Urinary bladder (tissue), 4 donors: ENCODE measurements around the gene MAMDC2. TPM values are rescaled to one million over a fixed set of nuclear protein-coding genes. Genes with fewer than 3 reads are reported as not detected.

Experiments used
- DNase-seq: peaks from one replicate; pipeline ENCODE4 v3.0.0-alpha.2; 2015; ENCODE audit errors: extremely low spot score
- H3K27ac ChIP-seq: one replicate; pipeline ENCODE4 v1.5.1; 2013; ENCODE audit warnings: low read depth, mild to moderate bottlenecking, moderate library complexity
- H3K36me3 ChIP-seq: one replicate; pipeline ENCODE4 v1.6.1; 2013; ENCODE audit warnings: mild to moderate bottlenecking, moderate library complexity; ENCODE audit not compliant: insufficient read depth
- H3K4me1 ChIP-seq: one replicate; pipeline ENCODE4 v1.6.1; 2013; ENCODE audit warnings: mild to moderate bottlenecking, moderate library complexity; ENCODE audit not compliant: insufficient read depth
- H3K4me3 ChIP-seq: one replicate; pipeline ENCODE4 v1.5.1; 2013; ENCODE audit warnings: low read depth, low read length
- WGBS: extraction: QIAGEN DNeasy Blood & Tissue Kit; methylation state at CpG from one replicate; pipeline ENCODE4 v1.1.7; 2013; 5-methylcytosine and 5-hydroxymethylcytosine counted together
- polyA plus RNA-seq: library from polyadenylated mRNA; stranded (reverse); fragments of 200-250 nt; gene quantifications from one replicate; pipeline ENCODE4 v1.2.3, GENCODE V29; 2013
- total RNA-seq: library from RNA; depleted of rRNA; stranded (reverse); fragments of >200 nt; gene quantifications from one replicate; pipeline ENCODE4 v1.2.3, GENCODE V29; 2014
- donor health status: healthy with polysubstance abuse.
- donor health status: healthy.

The MAMDC2 gene, protein sequence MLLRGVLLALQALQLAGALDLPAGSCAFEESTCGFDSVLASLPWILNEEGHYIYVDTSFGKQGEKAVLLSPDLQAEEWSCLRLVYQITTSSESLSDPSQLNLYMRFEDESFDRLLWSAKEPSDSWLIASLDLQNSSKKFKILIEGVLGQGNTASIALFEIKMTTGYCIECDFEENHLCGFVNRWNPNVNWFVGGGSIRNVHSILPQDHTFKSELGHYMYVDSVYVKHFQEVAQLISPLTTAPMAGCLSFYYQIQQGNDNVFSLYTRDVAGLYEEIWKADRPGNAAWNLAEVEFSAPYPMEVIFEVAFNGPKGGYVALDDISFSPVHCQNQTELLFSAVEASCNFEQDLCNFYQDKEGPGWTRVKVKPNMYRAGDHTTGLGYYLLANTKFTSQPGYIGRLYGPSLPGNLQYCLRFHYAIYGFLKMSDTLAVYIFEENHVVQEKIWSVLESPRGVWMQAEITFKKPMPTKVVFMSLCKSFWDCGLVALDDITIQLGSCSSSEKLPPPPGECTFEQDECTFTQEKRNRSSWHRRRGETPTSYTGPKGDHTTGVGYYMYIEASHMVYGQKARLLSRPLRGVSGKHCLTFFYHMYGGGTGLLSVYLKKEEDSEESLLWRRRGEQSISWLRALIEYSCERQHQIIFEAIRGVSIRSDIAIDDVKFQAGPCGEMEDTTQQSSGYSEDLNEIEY
- 52.0 TPM for total RNA-seq
- polyA plus RNA-seq = 76.4 TPM

DNA sequence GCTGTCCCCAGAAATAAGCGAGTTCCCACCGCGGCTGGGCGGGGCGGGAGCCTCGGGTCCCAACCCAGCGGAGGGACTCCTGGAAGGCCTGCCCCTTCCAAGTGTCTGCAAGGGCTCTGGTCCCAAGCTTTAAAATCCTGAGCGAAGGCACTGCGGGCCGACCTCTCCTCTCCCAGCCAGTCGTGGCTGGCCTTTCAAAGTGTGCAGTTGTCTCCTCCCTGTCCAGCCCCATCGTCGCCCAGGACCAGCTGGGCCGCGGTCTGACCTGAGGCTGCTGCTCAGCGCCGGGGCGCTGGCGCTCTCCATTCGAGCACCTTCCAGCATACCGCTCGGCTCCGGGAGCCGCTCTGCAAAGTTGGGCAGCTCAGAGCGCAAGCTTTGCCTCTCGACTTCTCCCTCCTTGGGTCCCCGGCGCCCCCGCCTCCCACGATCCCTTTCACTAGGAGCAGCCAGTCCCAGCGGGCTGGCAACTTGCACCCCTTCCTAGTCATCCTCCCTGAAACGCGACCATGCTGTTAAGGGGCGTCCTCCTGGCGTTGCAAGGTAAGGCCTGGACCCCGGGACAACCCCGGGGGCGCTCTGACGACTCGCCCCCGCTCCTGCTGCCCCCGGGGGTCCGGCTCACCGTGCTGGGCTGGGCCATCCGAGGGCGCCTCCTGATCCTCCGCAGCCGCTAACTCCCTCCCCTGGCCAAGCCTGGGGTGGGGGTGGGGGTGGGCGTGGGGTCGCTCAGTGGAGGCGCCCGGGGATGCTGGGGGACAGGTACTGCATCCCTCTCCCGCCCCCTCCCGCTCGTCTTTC, at the start of gene MAMDC2:
Gene MAMDC2 (plus strand): TSS at position 160 of the 801 bp plus-strand sequence. CDS start 350 bp downstream, at position 510.
- Histone ChIP-seq H3K36me3 (no peaks in the 10 kb centered on the region), H3K27ac (peak within 1 kb of the TSS; percentile 38), H3K4me3 (peak within 1 kb of the TSS; percentile 68), H3K4me1 (no peaks in the 10 kb centered on the region)
- 2% methylated on average over 55 of the region's 55 CpGs for WGBS
- DNase-seq = no peak

DNA sequence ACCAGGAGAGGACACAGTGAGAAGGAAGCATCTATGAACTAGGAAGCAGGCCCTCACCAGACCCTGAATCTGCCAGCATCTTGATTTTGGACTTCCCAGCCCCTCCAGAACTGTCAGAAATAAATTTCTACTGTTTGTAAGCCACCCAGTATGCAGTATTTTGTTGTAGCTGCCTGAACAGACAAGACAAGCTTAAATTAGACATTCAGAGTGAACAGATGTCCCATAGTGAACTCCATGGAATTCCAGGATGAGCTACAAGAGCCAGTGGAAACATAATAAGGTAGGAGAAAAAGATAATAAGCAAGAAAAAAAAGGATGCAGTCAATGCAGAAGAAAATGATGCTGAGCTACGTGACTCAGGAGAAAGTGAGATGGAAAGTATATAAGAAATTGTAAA, 47.8 kb upstream of the MAMDC2 start:
- H3K4me3 ChIP-seq = no peak overlapping the region
- no peaks in the 10 kb centered on the region for H3K4me1 ChIP-seq
- H3K36me3 ChIP-seq = no peaks in the 10 kb centered on the region
- WGBS = 95% methylated on average over 1 of the region's 1 CpG
- no peak overlapping the region for H3K27ac ChIP-seq
- DNase-seq = no peak

DNA sequence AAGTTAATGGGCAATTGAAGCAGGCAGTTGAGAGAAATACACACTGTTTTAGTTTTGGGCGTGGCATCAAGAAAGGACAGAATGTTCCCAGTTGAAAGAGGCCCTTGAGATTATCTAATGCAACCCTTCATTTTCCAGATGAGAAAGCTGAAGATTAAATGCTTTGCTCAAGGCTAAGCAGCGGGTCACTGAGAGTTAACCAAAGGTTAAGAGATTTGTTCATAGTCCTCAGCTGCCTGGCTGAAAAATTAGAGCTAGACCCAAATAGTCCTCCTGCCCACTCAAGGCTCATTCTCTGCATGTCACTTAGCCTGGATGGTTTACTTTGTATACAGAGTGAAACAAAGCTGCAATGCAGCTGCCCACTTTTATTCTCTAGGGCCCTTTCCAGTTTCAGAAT, 46.7 kb upstream of the MAMDC2 start:
- 70% methylated on average over 2 of the region's 2 CpGs for WGBS
- Histone ChIP-seq H3K4me3 (no peak overlapping the region), H3K27ac (no peak overlapping the region), H3K36me3 (no peaks in the 10 kb centered on the region), H3K4me1 (no peaks in the 10 kb centered on the region)
- DNase-seq = no peak

DNA sequence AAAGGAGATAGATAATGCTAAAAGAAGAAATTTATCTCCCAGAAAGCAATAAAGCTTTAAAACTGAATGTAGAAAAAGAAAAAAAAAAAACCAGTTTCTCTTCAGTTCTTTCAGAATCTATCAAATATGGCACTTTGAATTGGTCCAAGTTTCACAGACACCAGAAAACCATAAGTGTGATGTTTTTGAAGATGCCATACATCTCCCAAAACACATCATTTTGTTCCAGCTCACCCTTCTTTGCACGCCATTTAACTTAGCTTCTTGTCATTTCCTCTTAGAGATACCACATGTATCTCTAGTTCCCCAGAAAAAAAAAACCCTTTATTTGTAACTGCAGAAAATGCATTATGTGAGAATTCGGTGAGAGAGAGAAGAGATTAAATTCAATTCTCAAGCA, 46.1 kb upstream of the MAMDC2 start:
- H3K27ac ChIP-seq = no peak overlapping the region
- DNase-seq = no peak
- H3K4me1 ChIP-seq = no peaks in the 10 kb centered on the region
- no peaks in the 10 kb centered on the region for H3K36me3 ChIP-seq
- WGBS = 85% methylated on average over 2 of the region's 2 CpGs
- H3K4me3 ChIP-seq = no peak overlapping the region

DNA sequence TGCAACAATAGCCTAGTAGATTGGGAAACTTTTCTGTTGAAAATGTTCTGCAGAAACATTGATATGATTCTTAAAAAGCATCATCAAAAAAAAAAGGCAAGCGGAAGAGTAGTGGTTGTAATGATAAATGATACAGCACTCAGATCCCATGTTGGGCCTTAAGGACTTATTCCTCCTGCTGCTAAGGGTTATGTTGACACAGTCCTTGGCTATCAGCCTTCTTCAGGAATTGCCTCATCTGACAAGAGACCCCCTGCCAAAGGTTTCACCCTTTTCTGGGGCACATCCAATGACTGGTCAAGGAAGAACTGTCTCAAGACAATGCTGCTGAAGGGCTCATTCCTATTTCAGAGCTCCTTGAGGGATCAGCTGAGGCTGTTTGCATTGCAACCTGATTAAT, 44.3 kb upstream of the MAMDC2 start:
- H3K27ac ChIP-seq = no peak overlapping the region
- no peak for DNase-seq
- WGBS = 95% methylated on average over 1 of the region's 1 CpG
- no peak overlapping the region for H3K4me3 ChIP-seq
- no peaks in the 10 kb centered on the region for H3K4me1 ChIP-seq
- no peaks in the 10 kb centered on the region for H3K36me3 ChIP-seq

DNA sequence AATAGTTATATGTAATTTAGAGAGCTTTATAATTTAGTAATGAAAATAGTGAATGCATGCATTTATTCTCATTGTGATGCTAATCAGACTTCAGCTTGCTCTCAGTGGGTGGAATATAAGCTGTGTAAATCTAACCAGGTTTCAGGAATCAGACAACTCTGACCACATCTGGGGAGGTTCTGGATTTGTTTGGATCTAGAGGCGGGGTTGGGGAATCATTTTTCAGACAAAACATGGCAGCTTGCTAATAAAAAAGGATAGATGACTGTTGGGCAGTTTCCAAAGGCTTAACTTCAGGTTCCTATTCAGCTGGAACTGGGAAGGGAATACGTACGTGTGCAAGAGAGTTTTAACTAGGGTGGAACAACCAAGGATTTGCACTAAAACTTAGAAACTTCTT, 43.2 kb upstream of the MAMDC2 start:
- no peak for DNase-seq
- Histone ChIP-seq H3K4me3 (no peak overlapping the region), H3K27ac (no peak overlapping the region), H3K4me1 (no peaks in the 10 kb centered on the region), H3K36me3 (no peaks in the 10 kb centered on the region)
- 65% methylated on average over 3 of the region's 3 CpGs for WGBS

DNA sequence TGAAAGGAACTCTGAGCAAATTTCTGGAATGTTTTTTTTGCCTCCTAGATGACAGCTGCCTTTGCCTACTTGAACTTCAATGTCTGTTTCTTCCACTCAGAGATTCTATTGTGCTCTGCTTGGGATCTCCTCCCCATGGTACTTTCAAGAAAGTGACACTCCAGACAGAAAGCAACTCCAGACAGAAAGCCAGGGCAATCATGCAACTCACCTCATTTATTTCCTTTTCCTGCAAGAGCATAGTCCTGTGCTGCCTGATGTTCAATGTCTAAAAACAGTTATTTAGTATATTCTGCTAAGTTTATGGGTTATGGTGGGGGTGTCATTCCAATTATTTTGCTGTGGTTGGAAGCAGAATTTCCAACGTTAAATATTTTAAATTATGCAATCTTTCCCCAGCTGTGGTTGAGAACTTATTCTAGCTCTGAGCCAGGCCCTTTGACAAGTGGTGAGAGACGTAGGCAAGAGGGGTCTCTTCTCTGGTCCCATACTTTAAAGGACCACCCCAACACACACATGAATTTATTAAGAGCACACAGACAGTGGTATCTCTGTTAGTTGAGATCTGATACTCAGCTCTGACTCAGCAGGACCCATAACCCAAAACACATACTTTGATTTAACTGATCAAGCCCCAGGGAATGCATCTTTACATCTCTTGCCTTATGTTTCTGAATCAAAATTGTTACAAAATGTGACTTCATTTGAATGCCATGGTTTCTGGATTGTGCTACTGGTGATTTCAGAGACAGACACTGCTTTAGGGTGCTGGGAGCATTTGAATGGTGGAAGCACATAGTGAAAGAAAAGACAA, 39.5 kb upstream of the MAMDC2 start:
- Histone ChIP-seq H3K4me3 (no peak overlapping the region), H3K36me3 (no peaks in the 10 kb centered on the region), H3K27ac (no peak overlapping the region), H3K4me1 (no peaks in the 10 kb centered on the region)
- no peak for DNase-seq
- 61% methylated on average over 2 of the region's 2 CpGs for WGBS

DNA sequence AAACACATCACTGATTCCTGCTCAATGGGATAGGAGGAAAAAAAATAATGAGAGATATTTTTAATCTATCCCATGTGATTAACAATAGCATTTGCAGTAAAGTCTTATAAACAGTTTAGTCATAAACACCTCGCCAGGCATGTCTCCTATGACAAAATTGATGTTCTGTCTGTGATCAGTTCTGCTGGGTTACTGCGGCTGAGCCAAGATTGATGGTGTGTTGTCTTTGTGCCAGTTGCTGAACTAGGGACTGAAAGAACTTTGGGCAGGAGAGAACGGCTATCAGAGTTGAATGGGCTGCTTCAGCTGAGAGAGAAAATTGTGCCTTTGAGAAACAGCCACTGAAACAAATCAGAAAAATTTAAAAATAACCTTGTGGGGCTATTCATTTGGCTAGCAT, 37.3 kb upstream of the MAMDC2 start:
- Histone ChIP-seq H3K4me3 (no peak overlapping the region), H3K4me1 (no peaks in the 10 kb centered on the region), H3K27ac (no peak overlapping the region), H3K36me3 (no peaks in the 10 kb centered on the region)
- no peak for DNase-seq
- WGBS = 48% methylated on average over 3 of the region's 3 CpGs

DNA sequence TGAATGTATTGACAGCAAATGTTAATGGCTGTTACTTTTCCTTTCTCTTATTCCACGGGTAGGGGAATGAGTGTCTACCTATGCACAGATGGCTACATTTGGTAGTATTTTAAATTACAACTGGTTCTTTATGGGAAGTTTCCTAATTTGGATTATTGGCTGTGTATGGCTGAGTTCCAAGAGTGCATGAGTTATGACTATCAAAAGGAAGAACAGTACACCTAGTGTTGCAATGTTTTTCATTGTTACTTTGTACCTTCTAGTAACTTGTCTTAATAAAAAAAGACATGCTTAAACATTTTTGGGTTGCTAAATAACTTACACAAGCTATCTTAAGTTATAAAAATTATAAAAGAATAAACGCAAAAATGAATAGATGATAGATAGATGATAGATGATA, 35.8 kb upstream of the MAMDC2 start:
- 79% methylated on average over 2 of the region's 2 CpGs for WGBS
- Histone ChIP-seq H3K36me3 (no peaks in the 10 kb centered on the region), H3K27ac (no peak overlapping the region), H3K4me1 (no peaks in the 10 kb centered on the region), H3K4me3 (no peak overlapping the region)
- no peak for DNase-seq

DNA sequence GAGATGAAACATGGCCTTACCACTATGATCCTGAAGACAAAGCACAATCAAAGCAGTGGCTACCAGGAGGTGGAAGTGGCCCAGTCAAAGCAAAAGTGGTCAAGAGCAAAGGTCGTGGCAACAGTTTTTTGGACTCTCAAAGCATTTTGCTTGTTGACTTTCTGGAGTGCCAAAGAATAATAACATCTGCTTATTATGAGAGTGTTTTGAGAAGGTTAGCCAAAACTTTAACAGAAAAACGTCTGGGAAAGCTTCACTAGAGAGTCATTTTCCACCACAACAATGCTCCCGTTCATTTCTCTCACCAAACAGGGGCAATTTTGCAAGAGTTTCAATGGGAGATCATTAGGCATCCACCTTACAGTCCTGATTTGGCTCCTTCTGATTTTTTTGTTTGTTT, 33.6 kb upstream of the MAMDC2 start:
- H3K4me3 ChIP-seq = no peak overlapping the region
- 52% methylated on average over 3 of the region's 3 CpGs for WGBS
- H3K36me3 ChIP-seq = no peaks in the 10 kb centered on the region
- H3K4me1 ChIP-seq = no peaks in the 10 kb centered on the region
- H3K27ac ChIP-seq = no peak overlapping the region
- no peak for DNase-seq

DNA sequence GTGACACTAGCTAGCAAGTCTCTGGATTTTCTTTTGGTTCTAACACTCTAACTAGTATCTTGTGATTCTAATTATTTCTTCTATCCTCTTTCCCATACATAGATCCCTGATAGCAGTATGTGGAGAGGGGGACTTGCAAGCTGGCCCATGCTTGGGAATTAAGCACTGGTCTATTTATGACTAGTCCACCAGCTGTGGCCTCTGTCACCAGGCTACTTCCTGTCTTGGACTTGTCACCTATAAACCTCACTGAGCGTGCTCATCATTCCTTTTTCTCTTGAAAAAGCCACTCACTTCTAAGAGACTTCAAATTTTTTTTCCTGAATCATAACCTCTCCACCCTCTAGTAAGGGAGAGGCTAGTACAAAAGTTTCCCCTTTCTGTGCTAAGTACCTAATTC, 32.3 kb upstream of the MAMDC2 start:
- H3K4me3 ChIP-seq = no peak overlapping the region
- H3K4me1 ChIP-seq = no peaks in the 10 kb centered on the region
- 82% methylated on average over 1 of the region's 1 CpG for WGBS
- no peaks in the 10 kb centered on the region for H3K36me3 ChIP-seq
- H3K27ac ChIP-seq = no peak overlapping the region
- DNase-seq = no peak

DNA sequence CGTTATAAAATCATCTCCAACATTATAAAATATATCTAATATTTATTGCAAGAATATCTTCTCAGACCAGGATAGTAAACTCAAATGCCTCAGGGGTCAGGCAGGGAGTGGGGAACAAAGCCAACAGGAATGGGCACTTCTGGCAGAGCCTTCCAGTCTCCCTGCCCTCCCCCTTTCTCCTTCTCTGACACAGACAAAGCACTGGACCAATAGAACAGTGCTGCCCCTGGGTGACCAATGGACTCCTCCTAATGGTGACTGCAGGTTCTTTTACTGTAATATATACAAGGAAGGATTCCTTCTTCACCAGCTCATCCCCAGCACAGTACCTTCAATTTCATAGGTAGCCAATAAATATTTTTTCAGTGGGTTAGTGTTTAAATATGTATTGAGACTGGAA, 31.1 kb upstream of the MAMDC2 start:
- Histone ChIP-seq H3K4me3 (no peak overlapping the region), H3K4me1 (no peaks in the 10 kb centered on the region), H3K27ac (no peak overlapping the region), H3K36me3 (no peaks in the 10 kb centered on the region)
- no peak for DNase-seq
- 71% methylated on average over 1 of the region's 1 CpG for WGBS

DNA sequence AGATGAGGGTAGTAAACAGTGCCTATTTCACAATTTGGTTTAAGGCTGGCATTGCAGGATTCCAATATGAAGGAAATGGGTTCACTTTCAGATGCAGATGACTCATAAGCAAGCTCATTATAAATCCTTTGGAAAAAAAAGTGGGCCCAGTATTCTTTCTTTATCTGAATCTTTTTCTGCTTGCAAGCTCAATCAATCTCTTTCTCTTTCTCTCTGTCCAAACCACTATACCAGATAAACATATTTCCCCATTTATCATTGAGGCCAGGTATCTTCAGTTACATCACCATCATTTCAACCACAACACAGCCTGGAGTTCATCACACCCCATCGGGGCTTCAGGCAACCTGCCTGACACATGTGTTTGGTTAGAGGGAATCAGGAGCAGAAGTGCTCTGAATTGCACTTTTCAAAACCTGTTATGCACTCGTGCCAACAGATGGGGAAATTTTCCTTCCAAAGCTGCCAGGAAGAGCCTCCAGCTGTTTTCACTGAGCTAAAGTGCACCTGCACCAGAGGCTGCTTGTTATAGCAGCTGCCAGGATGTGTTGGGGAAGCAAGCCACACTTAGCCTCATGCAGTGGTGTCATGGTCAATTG, 30.0 kb upstream of the MAMDC2 start:
- Histone ChIP-seq H3K4me3 (no peak overlapping the region), H3K36me3 (no peaks in the 10 kb centered on the region), H3K27ac (no peak overlapping the region), H3K4me1 (no peaks in the 10 kb centered on the region)
- DNase-seq = no peak
- WGBS = 52% methylated on average over 2 of the region's 2 CpGs
